Smooth muscle cell (in vitro differentiated cells): ENCODE results near the gene LAMB3. TPM values are rescaled to one million over a fixed set of nuclear protein-coding genes. Genes with fewer than 3 reads are reported as not detected.

ENCODE experiments used
- DNase-seq: peaks from one replicate; lab custom pipeline; 2025; ENCODE audit not compliant: unreplicated experiment; lab: John Stamatoyannopoulos, UW
- H2AFZ ChIP-seq: fragments of 200-600 bp; sonication (generic); 2 replicates; pipeline ENCODE4 v1.6.0; 2016; ENCODE audit warnings: antibody characterized with exemption, low read depth, mild to moderate bottlenecking
- H3F3A ChIP-seq: fragments of 200-600 bp; sonication (generic); 2 replicates; pipeline ENCODE4 v1.6.0; 2017; ENCODE audit warnings: antibody characterized with exemption, low read depth
- H3K27ac ChIP-seq: fragments of 200-600 bp; sonication (generic); 2 replicates; pipeline ENCODE4 v1.5.1; 2016; ENCODE audit warnings: low read depth, mild to moderate bottlenecking
- H3K27me3 ChIP-seq: fragments of 200-600 bp; sonication (generic); 2 replicates; pipeline ENCODE4 v1.6.1; 2016; ENCODE audit warnings: low read depth, mild to moderate bottlenecking
- H3K36me3 ChIP-seq: fragments of 200-600 bp; sonication (generic); 2 replicates; pipeline ENCODE4 v1.5.1; 2016; ENCODE audit warnings: low read depth
- H3K4me1 ChIP-seq: fragments of 200-600 bp; sonication (generic); 2 replicates; pipeline ENCODE4 v1.5.1; 2016; ENCODE audit warnings: low read depth
- H3K4me2 ChIP-seq: fragments of 200-600 bp; sonication (generic); 2 replicates; pipeline ENCODE4 v1.6.0; 2016; ENCODE audit warnings: mild to moderate bottlenecking
- H3K4me3 ChIP-seq: fragments of 200-600 bp; sonication (generic); 2 replicates; pipeline ENCODE4 v1.5.1; 2016; ENCODE audit warnings: mild to moderate bottlenecking
- H3K79me2 ChIP-seq: fragments of 200-600 bp; sonication (generic); 2 replicates; pipeline ENCODE4 v1.6.0; 2016; ENCODE audit warnings: low read depth, mild to moderate bottlenecking
- H3K9ac ChIP-seq: fragments of 200-600 bp; sonication (generic); 2 replicates; pipeline ENCODE4 v1.6.0; 2016; ENCODE audit warnings: low read depth
- H3K9me3 ChIP-seq: fragments of 200-600 bp; sonication (generic); replicated peaks from 2 replicates; pipeline ENCODE4 v1.5.1; 2016; ENCODE audit warnings: low read depth
- H4K20me1 ChIP-seq: fragments of 200-600 bp; sonication (generic); 2 replicates; pipeline ENCODE4 v1.6.0; 2016; ENCODE audit warnings: low read depth
- WGBS: methylation state at CpG from one replicate; pipeline ENCODE4 v1.1.7; 2016; ENCODE audit warnings: low lambda C conversion rate; 5-methylcytosine and 5-hydroxymethylcytosine counted together
- microRNA-seq: library from miRNA; unstranded; fragments of <30 nt; microRNA quantifications from one replicate; pipeline ENCODE4, GENCODE V29; 2016; ENCODE audit warnings: borderline number of aligned reads
- polyA plus RNA-seq: library from polyadenylated mRNA; unstranded; fragments of >200 nt; fragmentation: Nextera tagmentation; extraction: Ambion mirVana; gene quantifications from 2 replicates; pipeline ENCODE4 v1.2.1, GENCODE V29; 2016
- total RNA-seq: library from RNA; depleted of rRNA; stranded (reverse); fragments of >200 nt; gene quantifications from 2 replicates; pipeline ENCODE4 v1.2.3, GENCODE V29; 2014
- TF ChIP-seq, protein P1 (sequence below): fragments of 200-600 bp; sonication (generic); IDR thresholded peaks from 2 replicates; pipeline ENCODE4 v1.5.1; 2017; ENCODE audit warnings: borderline replicate concordance, mild to moderate bottlenecking, antibody characterized with exemption; ENCODE audit not compliant: insufficient read depth, poor library complexity, severe bottlenecking

Gene LAMB3
- total and polyA plus RNA-seq, 2 experiments from 2014 or later = 17.0 to 24.0 TPM

DNA sequence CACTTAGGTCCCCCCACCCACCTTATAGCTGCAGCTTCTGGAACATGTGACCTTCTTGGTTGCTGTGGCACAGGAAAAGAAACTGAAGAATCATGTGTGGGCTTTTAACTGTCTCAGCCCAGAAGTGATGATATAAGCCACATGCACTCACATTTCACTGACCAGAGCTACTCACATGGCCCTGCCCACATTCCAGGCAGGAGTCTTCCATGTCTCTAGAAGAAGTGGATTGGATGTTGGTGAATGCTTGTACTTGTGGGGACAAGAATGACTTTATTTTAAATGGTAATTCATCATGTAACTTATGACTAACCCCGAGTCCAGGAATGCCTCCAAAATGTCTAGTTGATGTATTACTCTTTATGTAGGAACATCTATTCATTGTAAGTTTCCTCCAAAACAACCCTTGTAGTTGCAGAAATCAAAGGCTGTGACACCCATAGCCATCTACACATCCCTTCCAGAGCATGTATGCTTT lies 84.5 kb downstream of the LAMB3 start:
- H3K27me3 ChIP-seq = peaks cover 26% of the 10 kb centered on the region
- H4K20me1 ChIP-seq = no peaks in the 10 kb centered on the region
- H2AFZ ChIP-seq = no peak overlapping the region
- H3K9ac ChIP-seq = no peak overlapping the region
- H3K4me1 ChIP-seq = peaks cover 3% of the 10 kb centered on the region
- no peak for DNase-seq
- H3K27ac ChIP-seq = no peak overlapping the region
- no peaks in the 10 kb centered on the region for H3K36me3 ChIP-seq
- no peaks in the 10 kb centered on the region for H3F3A ChIP-seq
- no peak overlapping the region for H3K4me2 ChIP-seq
- no peak overlapping the region for H3K4me3 ChIP-seq
- TF ChIP-seq, protein P1, sequence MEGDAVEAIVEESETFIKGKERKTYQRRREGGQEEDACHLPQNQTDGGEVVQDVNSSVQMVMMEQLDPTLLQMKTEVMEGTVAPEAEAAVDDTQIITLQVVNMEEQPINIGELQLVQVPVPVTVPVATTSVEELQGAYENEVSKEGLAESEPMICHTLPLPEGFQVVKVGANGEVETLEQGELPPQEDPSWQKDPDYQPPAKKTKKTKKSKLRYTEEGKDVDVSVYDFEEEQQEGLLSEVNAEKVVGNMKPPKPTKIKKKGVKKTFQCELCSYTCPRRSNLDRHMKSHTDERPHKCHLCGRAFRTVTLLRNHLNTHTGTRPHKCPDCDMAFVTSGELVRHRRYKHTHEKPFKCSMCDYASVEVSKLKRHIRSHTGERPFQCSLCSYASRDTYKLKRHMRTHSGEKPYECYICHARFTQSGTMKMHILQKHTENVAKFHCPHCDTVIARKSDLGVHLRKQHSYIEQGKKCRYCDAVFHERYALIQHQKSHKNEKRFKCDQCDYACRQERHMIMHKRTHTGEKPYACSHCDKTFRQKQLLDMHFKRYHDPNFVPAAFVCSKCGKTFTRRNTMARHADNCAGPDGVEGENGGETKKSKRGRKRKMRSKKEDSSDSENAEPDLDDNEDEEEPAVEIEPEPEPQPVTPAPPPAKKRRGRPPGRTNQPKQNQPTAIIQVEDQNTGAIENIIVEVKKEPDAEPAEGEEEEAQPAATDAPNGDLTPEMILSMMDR = no peak
- no peaks in the 10 kb centered on the region for H3K9me3 ChIP-seq
- whole genome bisulfite sequencing = 79% methylated on average over 1 of the region's 1 CpG
- no peaks in the 10 kb centered on the region for H3K79me2 ChIP-seq

DNA sequence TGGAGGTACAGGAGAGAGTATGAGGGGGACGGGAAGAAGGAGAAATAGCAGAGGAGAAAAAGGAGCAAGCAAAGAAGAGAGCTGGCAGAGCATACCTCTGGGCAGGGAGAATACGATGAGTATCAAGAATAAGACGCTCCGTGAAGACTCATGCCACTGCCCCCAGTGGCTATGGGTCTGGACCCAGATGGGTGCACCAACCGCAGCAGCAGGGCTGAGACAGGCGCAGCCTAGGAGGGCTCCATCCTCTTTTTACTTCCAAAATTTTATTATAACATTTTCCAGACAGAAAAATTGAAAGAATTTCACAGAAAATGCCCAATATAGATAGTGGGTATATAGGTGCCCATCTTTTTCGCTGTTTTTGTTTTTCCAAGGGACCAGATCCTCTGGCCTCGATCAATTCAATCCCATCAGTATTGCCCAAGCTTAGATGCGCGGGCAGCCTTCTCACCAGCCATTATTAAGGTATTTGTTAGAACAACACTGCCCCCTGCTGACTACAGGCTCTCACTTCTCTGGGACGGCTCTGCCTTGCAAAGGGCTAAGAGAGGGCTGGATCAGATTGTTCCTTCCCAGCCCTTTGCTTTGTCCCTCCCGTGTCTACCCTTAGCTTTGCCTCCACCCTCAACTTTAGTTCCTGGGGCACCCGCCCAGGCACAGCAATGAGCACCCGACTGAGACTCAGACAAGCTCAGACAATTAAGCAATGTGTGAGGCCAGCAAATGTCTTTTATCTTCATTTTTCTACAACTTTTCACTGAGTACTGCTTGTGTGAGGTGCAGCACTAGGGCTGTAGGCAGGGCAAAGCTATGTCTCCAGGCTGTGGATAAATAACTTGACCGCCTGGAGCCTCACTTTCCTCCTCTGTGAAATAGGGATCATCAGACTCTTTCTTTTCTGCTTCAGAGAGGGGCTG lies 86.2 kb downstream of the LAMB3 start:
- peaks cover 3% of the 10 kb centered on the region for H3K4me1 ChIP-seq
- H3K9ac ChIP-seq = no peak overlapping the region
- peak; percentile 18 for DNase-seq
- no peaks in the 10 kb centered on the region for H3K36me3 ChIP-seq
- H2AFZ ChIP-seq = no peak overlapping the region
- no peaks in the 10 kb centered on the region for H4K20me1 ChIP-seq
- TF ChIP-seq, protein P1 = peak; percentile 80
- WGBS = 35% methylated on average over 15 of the region's 15 CpGs
- peaks cover 13% of the 10 kb centered on the region for H3K27me3 ChIP-seq
- no peak overlapping the region for H3K4me3 ChIP-seq
- H3K79me2 ChIP-seq = no peaks in the 10 kb centered on the region
- H3F3A ChIP-seq = no peaks in the 10 kb centered on the region
- no peak overlapping the region for H3K27ac ChIP-seq
- H3K9me3 ChIP-seq = no peaks in the 10 kb centered on the region
- H3K4me2 ChIP-seq = no peak overlapping the region

Small RNAs within 50 kb of the gene (microRNA-seq; reads per million reads assigned to microRNA genes)
- not detected for gene MIR4260

Other genes starting within 250 kb of the LAMB3 start
- 0.13 TPM in 1 of 2 replicates, not detected in the other for gene CAMK1G, start 68.7 kb downstream of the LAMB3 start, total RNA-seq
- gene CAMK1G, start 68.7 kb downstream of the LAMB3 start, polyA plus RNA-seq = not detected in 2 replicates
- gene G0S2, start 23.0 kb upstream of the LAMB3 start, total RNA-seq = 2.1 and 7.6 TPM in 2 replicates
- 5.7 and 6.7 TPM in 2 replicates for gene G0S2, start 23.0 kb upstream of the LAMB3 start, polyA plus RNA-seq
- not detected in 2 replicates for gene HSD11B1, start 52.4 kb upstream of the LAMB3 start, total RNA-seq
- 0.74 TPM in 1 of 2 replicates, not detected in the other for gene HSD11B1, start 52.4 kb upstream of the LAMB3 start, polyA plus RNA-seq
- gene TRAF3IP3, start 103.6 kb upstream of the LAMB3 start, total RNA-seq = 0.04 TPM in 1 of 2 replicates, not detected in the other
- gene TRAF3IP3, start 103.6 kb upstream of the LAMB3 start, polyA plus RNA-seq = 0.72 TPM in 1 of 2 replicates, not detected in the other
- gene C1orf74, start 132.1 kb upstream of the LAMB3 start, total RNA-seq = 5.0 and 10.6 TPM in 2 replicates
- gene C1orf74, start 132.1 kb upstream of the LAMB3 start, polyA plus RNA-seq = 1.0 and 3.8 TPM in 2 replicates
- 52.3 and 59.6 TPM in 2 replicates for gene IRF6, start 153.7 kb upstream of the LAMB3 start, total RNA-seq
- 18.1 and 57.4 TPM in 2 replicates for gene IRF6, start 153.7 kb upstream of the LAMB3 start, polyA plus RNA-seq
- gene UTP25, start 175.5 kb upstream of the LAMB3 start, total RNA-seq = 5.2 and 6.2 TPM in 2 replicates
- gene UTP25, start 175.5 kb upstream of the LAMB3 start, polyA plus RNA-seq = 2.3 and 2.9 TPM in 2 replicates